H1 (cell line): ENCODE measurements around the gene C4orf33. TPM values are rescaled to one million over a fixed set of nuclear protein-coding genes. Genes with fewer than 3 reads are reported as not detected.

ENCODE experiments used
- CTCF ChIA-PET: fragments of 300-600 bp; sonication (Branson Sonifier 250); formaldehyde crosslinking; loops from one replicate; lab custom pipeline; 2021; ENCODE audit not compliant: partially characterized antibody; lab: Charles Lee
- POLR2A ChIA-PET: fragments of 300-600 bp; sonication (Branson Sonifier 250); formaldehyde crosslinking; loops from one replicate; lab custom pipeline; 2021; ENCODE audit warnings: inconsistent platforms; ENCODE audit not compliant: partially characterized antibody; lab: Charles Lee
- DNase-seq, 2 experiments: peaks; one replicate each; pipeline versions ENCODE4 v3.0.0 to v3.0.0-alpha.2; 2010 to 2022; ENCODE audit warnings: low spot score in 2 of 2, low read depth in 1 of 2, mixed read lengths in 1 of 2
- FAIRE-seq: peaks from 2 replicates; lab custom pipeline; 2011; peaks lifted over from hg19 to GRCh38; lab: Jason Lieb, UNC
- H2AFZ ChIP-seq: 2 replicates; pipeline ENCODE4 v1.8.1; 2012; ENCODE audit warnings: low read length, inconsistent platforms
- H2AK5ac ChIP-seq: 2 replicates; pipeline ENCODE4 v1.6.1; 2013; ENCODE audit warnings: low read depth, low read length
- H2BK120ac ChIP-seq: replicated peaks from 2 replicates; pipeline ENCODE3; 2013; ENCODE audit warnings: low read depth, low read length, inconsistent platforms
- H2BK12ac ChIP-seq: 2 replicates; pipeline ENCODE4 v1.6.1; 2013; ENCODE audit warnings: low read depth, low read length
- H2BK15ac ChIP-seq: 2 replicates; pipeline ENCODE4 v1.6.1; 2013; ENCODE audit warnings: low read length
- H2BK20ac ChIP-seq: 2 replicates; pipeline ENCODE4 v1.6.1; 2013; ENCODE audit warnings: low read length
- H2BK5ac ChIP-seq: 2 replicates; pipeline ENCODE4 v1.6.1; 2013; ENCODE audit warnings: low read depth, low read length
- H3K14ac ChIP-seq: 2 replicates; pipeline ENCODE4 v1.6.1; 2013; ENCODE audit warnings: inconsistent platforms; ENCODE audit not compliant: insufficient read length
- H3K18ac ChIP-seq: 2 replicates; pipeline ENCODE4 v1.6.1; 2013; ENCODE audit warnings: low read length; ENCODE audit errors: extremely low read depth
- H3K23ac ChIP-seq: 2 replicates; pipeline ENCODE4 v1.6.1; 2013; ENCODE audit warnings: inconsistent platforms; ENCODE audit not compliant: insufficient read length
- H3K23me2 ChIP-seq: 2 replicates; pipeline ENCODE4 v1.6.1; 2013; ENCODE audit warnings: low read depth, low read length
- H3K27ac ChIP-seq: 2 replicates; pipeline ENCODE4 v1.6.1; 2011; ENCODE audit warnings: low read depth, low read length, inconsistent platforms
- H3K27me3 ChIP-seq, 4 experiments: replicated peaks in 1 of 4; 1 replicate in 1 of 4; 2 replicates in 3 of 4; pipeline versions ENCODE4 v1.6.1 to v1.8.1; 2011 to 2013; ENCODE audit warnings: low read length in 3 of 4, mild to moderate bottlenecking in 3 of 4, inconsistent platforms in 2 of 4, mixed read lengths in 2 of 4, moderate library complexity in 1 of 4; ENCODE audit not compliant: control insufficient read depth in 3 of 4, insufficient read depth in 3 of 4; ENCODE audit errors: extremely low read depth in 1 of 4
- H3K36me3 ChIP-seq, 4 experiments: 2 replicates each; pipeline versions ENCODE4 v1.6.1 to v1.8.1; 2011 to 2013; ENCODE audit warnings: mild to moderate bottlenecking in 4 of 4, low read length in 3 of 4, moderate library complexity in 2 of 4, control low read depth in 1 of 4, inconsistent platforms in 1 of 4; ENCODE audit not compliant: insufficient read depth in 4 of 4, control insufficient read depth in 2 of 4
- H3K4ac ChIP-seq: replicated peaks from 2 replicates; pipeline ENCODE3; 2013; ENCODE audit warnings: low read length, low read depth, mixed read lengths, inconsistent platforms; ENCODE audit not compliant: insufficient read length
- H3K4me1 ChIP-seq, 4 experiments: replicated peaks in 1 of 4; 1 replicate in 1 of 4; 2 replicates in 3 of 4; pipeline versions ENCODE4 v1.6.1 to v1.8.1; 2011 to 2013; ENCODE audit warnings: low read length in 3 of 4, inconsistent platforms in 2 of 4, mixed read lengths in 1 of 4; ENCODE audit not compliant: insufficient read depth in 4 of 4, control insufficient read depth in 3 of 4
- H3K4me2 ChIP-seq, 2 experiments: 2 replicates each; pipeline versions ENCODE4 v1.6.1 to v1.8.1; 2011 to 2013; ENCODE audit warnings: low read depth in 2 of 2, low read length in 2 of 2, control low read depth in 1 of 2, inconsistent platforms in 1 of 2, mild to moderate bottlenecking in 1 of 2; ENCODE audit not compliant: insufficient read depth in 1 of 2
- H3K4me3 ChIP-seq, 4 experiments: fragments of 200-600, 300-600 bp in 1 of 4; sonication (generic), shearing (Covaris generic), sonication (Bioruptor Twin) in 1 of 4; 2 replicates each; pipeline versions ENCODE4 v1.5.1 to v1.8.1; 2011 to 2016; ENCODE audit warnings: low read length in 4 of 4, low read depth in 3 of 4, control low read depth in 2 of 4, inconsistent platforms in 2 of 4, mild to moderate bottlenecking in 2 of 4, mixed read lengths in 1 of 4, moderate library complexity in 1 of 4; ENCODE audit not compliant: insufficient read depth in 2 of 4; ENCODE audit errors: extremely low read depth in 1 of 4
- H3K56ac ChIP-seq: replicated peaks from 2 replicates; pipeline ENCODE3; 2013; ENCODE audit warnings: low read depth, mild to moderate bottlenecking, mixed read lengths, low read length, inconsistent platforms; ENCODE audit not compliant: insufficient read length
- H3K79me1 ChIP-seq: 2 replicates; pipeline ENCODE4 v1.6.1; 2013; ENCODE audit warnings: low read depth, low read length, control low read depth
- H3K79me2 ChIP-seq, 2 experiments: 2 replicates each; pipeline versions ENCODE4 v1.6.1 to v1.8.1; 2012 to 2013; ENCODE audit warnings: low read length in 2 of 2, mild to moderate bottlenecking in 2 of 2, inconsistent platforms in 1 of 2; ENCODE audit not compliant: insufficient read depth in 2 of 2, control insufficient read depth in 1 of 2
- H3K9ac ChIP-seq, 4 experiments: replicated peaks in 1 of 4; 1 replicate in 1 of 4; 2 replicates in 3 of 4; pipeline versions ENCODE4 v1.6.1 to v1.8.1; 2011 to 2013; ENCODE audit warnings: low read depth in 3 of 4, low read length in 3 of 4, control low read depth in 2 of 4, mild to moderate bottlenecking in 2 of 4, moderate library complexity in 2 of 4, inconsistent platforms in 1 of 4; ENCODE audit errors: extremely low read depth in 1 of 4
- H3K9me3 ChIP-seq, 2 experiments: 2 replicates each; pipeline versions ENCODE4 v1.6.1 to v1.8.1; 2012 to 2013; ENCODE audit warnings: mild to moderate bottlenecking in 2 of 2, moderate library complexity in 2 of 2, control low read depth in 1 of 2, inconsistent platforms in 1 of 2, low read depth in 1 of 2, low read length in 1 of 2, mixed read lengths in 1 of 2; ENCODE audit not compliant: insufficient read depth in 2 of 2
- H4K20me1 ChIP-seq, 2 experiments: replicated peaks in 1 of 2; 2 replicates each; pipeline versions ENCODE3 to v1.8.1; 2011 to 2013; ENCODE audit warnings: inconsistent platforms in 2 of 2, low read length in 2 of 2, mild to moderate bottlenecking in 1 of 2; ENCODE audit not compliant: insufficient read depth in 2 of 2, control insufficient read depth in 1 of 2
- H4K5ac ChIP-seq: 2 replicates; pipeline ENCODE4 v1.6.1; 2013; ENCODE audit warnings: low read length, low read depth, mixed read lengths, inconsistent platforms; ENCODE audit not compliant: insufficient read length
- H4K8ac ChIP-seq: 2 replicates; pipeline ENCODE4 v1.8.0; 2013; ENCODE audit warnings: mild to moderate bottlenecking, moderate library complexity, low read length, inconsistent platforms; ENCODE audit not compliant: insufficient read depth; ENCODE audit errors: extremely low read depth
- H4K91ac ChIP-seq: replicated peaks from 2 replicates; pipeline ENCODE3; 2013; ENCODE audit warnings: low read length, mixed read lengths, inconsistent platforms; ENCODE audit not compliant: insufficient read length
- BRCA1 ChIP-seq: IDR thresholded peaks from 2 replicates; pipeline ENCODE4 v1.6.1; 2012; ENCODE audit warnings: low read depth, low read length, improper control_type of control experiment
- CEBPB ChIP-seq: IDR thresholded peaks from 2 replicates; pipeline ENCODE4 v1.6.1; 2012; ENCODE audit warnings: low read depth, low read length
- HDAC2 ChIP-seq, 2 experiments: fragments of 300-600 bp in 1 of 2; sonication (generic) in 1 of 2; IDR thresholded peaks; 2 replicates each; pipeline ENCODE4 v1.6.1; 2011 to 2012; ENCODE audit warnings: low read depth in 2 of 2, low read length in 2 of 2, mild to moderate bottlenecking in 2 of 2, moderate library complexity in 2 of 2, borderline replicate concordance in 1 of 2, inconsistent platforms in 1 of 2
- POLR2A ChIP-seq, 2 experiments: IDR thresholded peaks; 1 replicate in 1 of 2; 2 replicates in 1 of 2; pipeline ENCODE4 v1.6.1; 2011; ENCODE audit warnings: low read depth in 2 of 2, low read length in 2 of 2, mild to moderate bottlenecking in 2 of 2; ENCODE audit errors: control extremely low read depth in 1 of 2
- SIN3A ChIP-seq, 2 experiments: IDR thresholded peaks in 1 of 2; conservative IDR thresholded peaks in 1 of 2; 2 replicates each; pipeline ENCODE4 v1.6.1; 2011 to 2012; ENCODE audit warnings: low read length in 2 of 2, improper control_type of control experiment in 1 of 2, low read depth in 1 of 2, mild to moderate bottlenecking in 1 of 2
- SP2 ChIP-seq: IDR thresholded peaks from 2 replicates; pipeline ENCODE4 v1.6.1; 2012; ENCODE audit warnings: mild to moderate bottlenecking, low read length, inconsistent platforms
- SUZ12 ChIP-seq: fragments of 200-600 bp; sonication (generic); IDR thresholded peaks from 2 replicates; pipeline ENCODE4 v1.6.1; 2012; ENCODE audit warnings: mild to moderate bottlenecking, inconsistent platforms, low read length, moderate library complexity, mixed read lengths
- TAF1 ChIP-seq: IDR thresholded peaks from 2 replicates; pipeline ENCODE4 v1.6.1; 2011; ENCODE audit warnings: mild to moderate bottlenecking, low read depth, low read length
- polyA plus RNA-seq, 7 experiments: library from polyadenylated mRNA; depleted of rRNA in 3 of 7; stranded (reverse) in 5 of 7; unstranded in 2 of 7; fragments of >200 nt in 5 of 7; fragments of 200-250 nt in 2 of 7; gene quantifications; 1 replicate in 5 of 7; 2 replicates in 1 of 7; 4 replicates in 1 of 7; pipeline versions ENCODE4 v1.2.1 to v1.2.3, GENCODE V29; 2011 to 2013; ENCODE audit warnings: missing spikeins in 2 of 7, mixed read lengths in 2 of 7
- total RNA-seq: library from RNA; stranded (reverse); fragmentation: NEBNext Ultra II Directional; extraction: Animal tissue kit (Norgen Biotek cat#: 25700); gene quantifications from 2 replicates; pipeline ENCODE4 v1.2.1, GENCODE V29; 2021

C4orf33 gene
- total and polyA plus RNA-seq, 2 of the 8 experiments (the other 6 are each of a cell fraction or from before 2014, with no cell fraction given) = 3.4 to 6.0 TPM

DNA sequence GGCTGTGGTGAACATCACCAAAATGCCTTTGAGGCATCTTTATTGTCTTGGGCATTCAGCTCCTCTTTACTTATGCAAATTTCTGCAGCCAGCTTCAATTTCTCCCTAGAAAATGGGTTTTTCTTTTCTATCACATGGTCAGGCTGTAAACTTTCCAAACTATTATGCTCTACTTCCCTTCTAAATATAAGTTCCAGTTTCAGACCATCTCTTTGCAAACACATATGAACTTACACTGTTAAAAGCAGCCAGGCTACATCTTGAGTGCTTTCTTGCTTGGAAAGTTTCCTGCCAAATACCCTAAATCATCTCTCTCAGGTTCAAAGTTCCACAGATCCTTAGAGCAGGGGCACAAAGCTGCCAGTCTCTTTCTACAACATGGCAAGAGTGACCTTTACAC, 15.8 kb upstream of the C4orf33 start:
- no peak for FAIRE-seq

More for the DNA sequence above, 15.8 kb upstream of the C4orf33 start:
- Histone ChIP-seq H4K8ac (no peak overlapping the region), H4K20me1 (no peaks in the 10 kb centered on the region), H3K79me1 (no peaks in the 10 kb centered on the region; the same call in 1 of the 2 replicates), H2AFZ (no peak overlapping the region), H3K23me2 (no peaks in the 10 kb centered on the region), H4K91ac (no peak overlapping the region), H3K14ac (no peak overlapping the region), H3K27ac (no peak overlapping the region), H3K36me3 (peaks cover 0 to 24% (median 5%) of the 10 kb centered on the region in 4 experiments; a peak in 3 of 8 replicates), H3K18ac (no peak overlapping the region), H3K9ac (no peak overlapping the region), H2BK120ac (no peak overlapping the region), H3K27me3 (no peaks in the 10 kb centered on the region), H2BK5ac (no peak overlapping the region), H3K4me1 (no peaks in the 10 kb centered on the region), H3K79me2 (peaks cover 0 to 18% of the 10 kb centered on the region in 2 experiments; a peak in 2 of 4 replicates), H3K4me3 (no peak overlapping the region), H2BK15ac (no peak overlapping the region), H3K4me2 (no peak overlapping the region), H3K56ac (no peak overlapping the region), H4K5ac (no peak overlapping the region), H2BK12ac (no peak overlapping the region), H2BK20ac (no peak overlapping the region), H3K9me3 (peaks cover 9 to 13% of the 10 kb centered on the region in 2 experiments; a peak in 3 of 4 replicates), H3K23ac (no peak overlapping the region), H3K4ac (no peak overlapping the region), H2AK5ac (no peak overlapping the region)
- no peak for DNase-seq
- TF ChIP-seq CEBPB (no peak), TAF1 (no peak), SP2 (no peak), SIN3A (conservative IDR thresholded peaks at IDR 0.05 in 1 of 2, IDR thresholded peaks at IDR 0.05 in 1 of 2; ENCODE audit: low read depth in 1 of 2, low read length in 2 of 2) (no peak), BRCA1 (no peak), POLR2A (IDR thresholded peaks at IDR 0.05; ENCODE audit: control extremely low read depth in 1 of 2, low read depth in 2 of 2, low read length in 2 of 2) (no peak), HDAC2 (IDR thresholded peaks at IDR 0.05; ENCODE audit: borderline replicate concordance in 1 of 2, low read depth in 2 of 2, low read length in 2 of 2) (no peak), SUZ12 (no peak)
- POLR2A ChIA-PET = interaction anchor here (1.7 kb wide), 1 partner anchor 13 kb away, joined by 3 read pairs; the partner anchor contains the start of gene SCLT1
- CTCF ChIA-PET = no interaction called here
